Uterus (tissue), 4 donors: ENCODE measurements around the gene ATF6. TPM values are rescaled to one million over a fixed set of nuclear protein-coding genes. Genes with fewer than 3 reads are reported as not detected.

Experiments
- DNase-seq, 2 donors: peaks; one replicate each; pipeline ENCODE4 v3.0.0-alpha.2; 2019 to 2020
- H3K27ac ChIP-seq, 2 donors: fragments of 200-600 bp; sonication (generic); 1 replicate in 1 of 2; 2 replicates in 1 of 2; pipeline ENCODE4 v1.5.1; 2016 to 2018
- H3K27me3 ChIP-seq, 2 donors: fragments of 200-600 bp; sonication (generic); one replicate each; pipeline ENCODE4 v1.5.1; 2018 to 2019; ENCODE audit warnings: control low read depth in 1 of 2
- H3K36me3 ChIP-seq, 2 donors: fragments of 200-600 bp; sonication (generic); one replicate each; pipeline ENCODE4 v1.5.1; 2019; ENCODE audit warnings: control low read depth in 1 of 2
- H3K4me1 ChIP-seq, 2 donors: fragments of 200-600 bp; sonication (generic); one replicate each; pipeline ENCODE4 v1.5.1; 2018 to 2019; ENCODE audit warnings: control low read depth in 1 of 2
- H3K4me3 ChIP-seq, 2 donors: fragments of 200-600 bp; sonication (generic); 1 replicate in 1 of 2; 2 replicates in 1 of 2; pipeline ENCODE4 v1.5.1; 2018 to 2019; ENCODE audit warnings: mild to moderate bottlenecking in 1 of 2
- H3K9me3 ChIP-seq, 2 donors: fragments of 200-600 bp; sonication (generic); one replicate each; pipeline ENCODE4 v1.5.1; 2019; ENCODE audit warnings: control low read depth in 1 of 2
- CTCF ChIP-seq, 4 experiments: fragments of 200-600 bp in 2 of 4; fragments of 450-650 bp in 2 of 4; sonication (generic) in 2 of 4; IDR thresholded peaks; one replicate each; pipeline ENCODE4 v1.5.1; 2016 to 2019; ENCODE audit warnings: antibody characterized with exemption in 4 of 4, mild to moderate bottlenecking in 2 of 4, moderate library complexity in 1 of 4
- POLR2A ChIP-seq, 2 donors: fragments of 450-650 bp; IDR thresholded peaks; one replicate each; pipeline ENCODE4 v1.6.1; 2016; ENCODE audit warnings: antibody characterized with exemption in 2 of 2, mild to moderate bottlenecking in 1 of 2, moderate library complexity in 1 of 2
- intact Hi-C: fragments of 100-400 bp; cut with DNase I; formaldehyde crosslinking; loops from one replicate; pipeline ENCODE4 v1.15.1; 2023; ENCODE audit warnings: low total_unique reads
- total RNA-seq, 4 donors: library from RNA; depleted of rRNA in 3 of 4; stranded (reverse); fragments of >200 nt in 3 of 4; gene quantifications; one replicate each; pipeline versions ENCODE4 v1.1.0 to v1.2.4, GENCODE V29; 2014 to 2023
- donor health status: DM: yes; HTN: yes; CAD: no.

Gene ATF6
- total RNA-seq, 4 donors from 2014 or later = 16.2 to 37.7 (median 30.0) TPM

- intact Hi-C loops = no loop called here
- DNase-seq = no peak
- Histone ChIP-seq H3K27me3 (no peaks in the 10 kb centered on the region), H3K9me3 (no peaks in the 10 kb centered on the region), H3K27ac (no peak overlapping the region), H3K4me3 (no peak overlapping the region), H3K36me3 (no peaks in the 10 kb centered on the region), H3K4me1 (no peaks in the 10 kb centered on the region)
- TF ChIP-seq CTCF (IDR thresholded peaks at IDR 0.05) (no peak), POLR2A (IDR thresholded peaks at IDR 0.05) (no peak)
Observed at GRCh38 chr1:161955606-161956005, 189.5 kb downstream of the ATF6 start.

DNA sequence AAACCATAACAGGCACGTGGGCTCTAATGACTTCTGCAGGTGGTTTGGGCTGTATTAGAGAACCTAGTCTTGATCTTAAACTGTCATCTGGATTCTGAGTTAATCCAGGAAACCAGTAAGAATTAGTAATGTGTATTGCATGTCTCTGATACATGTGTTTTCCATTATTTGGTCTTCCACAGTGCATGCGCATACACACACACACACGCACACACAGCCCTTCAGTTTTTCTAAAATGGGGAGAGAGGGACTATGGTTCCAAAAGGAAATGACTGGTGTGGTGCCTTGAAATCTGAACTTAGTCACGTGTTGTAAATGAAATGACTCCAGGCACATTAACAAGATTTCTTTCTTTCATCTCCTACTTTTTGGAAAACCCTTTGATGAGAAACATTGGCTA, 190.0 kb downstream of the ATF6 start:
- Histone ChIP-seq H3K27ac (no peak overlapping the region), H3K27me3 (no peaks in the 10 kb centered on the region), H3K36me3 (no peaks in the 10 kb centered on the region), H3K9me3 (no peaks in the 10 kb centered on the region), H3K4me1 (no peaks in the 10 kb centered on the region), H3K4me3 (no peak overlapping the region)
- intact Hi-C loops = no loop called here
- no peak for TF ChIP-seq POLR2A (IDR thresholded peaks at IDR 0.05)
- TF ChIP-seq CTCF (IDR thresholded peaks at IDR 0.05) = no peak
- peak; percentile 30 to 45 for DNase-seq

- Histone ChIP-seq H3K4me3 (no peak overlapping the region), H3K27ac (no peak overlapping the region), H3K27me3 (no peaks in the 10 kb centered on the region), H3K9me3 (no peaks in the 10 kb centered on the region), H3K4me1 (no peaks in the 10 kb centered on the region), H3K36me3 (no peaks in the 10 kb centered on the region)
- no peak for TF ChIP-seq POLR2A (IDR thresholded peaks at IDR 0.05)
- TF ChIP-seq CTCF (IDR thresholded peaks at IDR 0.05) = no peak
- intact Hi-C loops = no loop called here
- no peak for DNase-seq
Observed at GRCh38 chr1:161956930-161957329, 190.8 kb downstream of the ATF6 start.

DNA sequence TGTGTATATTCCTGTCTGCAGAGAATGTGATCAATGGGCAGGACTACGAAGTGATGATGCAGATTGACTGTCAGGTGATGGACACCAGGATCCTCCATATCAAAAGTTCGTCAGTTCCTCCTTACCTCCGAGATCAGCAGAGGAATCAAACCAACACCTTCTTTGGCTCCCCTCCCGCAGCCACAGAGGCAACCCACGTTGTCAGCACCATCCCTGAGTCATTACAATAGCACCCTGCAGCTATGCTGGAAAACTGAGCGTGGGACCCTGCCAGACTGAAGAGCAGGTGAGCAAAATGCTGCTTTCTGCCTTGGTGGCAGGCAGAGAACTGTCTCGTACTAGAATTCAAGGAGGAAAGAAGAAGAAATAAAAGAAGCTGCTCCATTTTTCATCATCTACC, 192.3 kb downstream of the ATF6 start:
- H3K4me1 ChIP-seq = peaks cover 0 to 5% of the 10 kb centered on the region in 2 donors

More for the DNA sequence above, 192.3 kb downstream of the ATF6 start:
- intact Hi-C loops = no loop called here
- Histone ChIP-seq H3K27ac (no peak overlapping the region), H3K4me3 (no peak overlapping the region), H3K36me3 (no peaks in the 10 kb centered on the region), H3K27me3 (no peaks in the 10 kb centered on the region), H3K9me3 (no peaks in the 10 kb centered on the region)
- TF ChIP-seq POLR2A (IDR thresholded peaks at IDR 0.05) (no peak), CTCF (IDR thresholded peaks at IDR 0.05) (no peak)
- no peak for DNase-seq
